HepG2 (cell line): ENCODE data around the gene CNNM2. TPM values are rescaled to one million over a fixed set of nuclear protein-coding genes. Genes with fewer than 3 reads are reported as not detected.
A peak's percentile ranks its signal among the peaks of the same experiment; 100 is the strongest.

Experiments used
- AKAP8 ChIP-seq: sonication (generic); formaldehyde crosslinking; IDR thresholded peaks from 2 replicates; pipeline ENCODE4 v1.5.1; 2020; ENCODE audit warnings: mild to moderate bottlenecking, missing genetic modification reagents
- CENPX ChIP-seq: sonication (generic); formaldehyde crosslinking; IDR thresholded peaks from 2 replicates; pipeline ENCODE4 v1.9.0; 2021; ENCODE audit warnings: mild to moderate bottlenecking, missing genetic modification reagents, moderate library complexity
- DDIT3 ChIP-seq: sonication (generic); formaldehyde crosslinking; IDR thresholded peaks from 2 replicates; pipeline ENCODE4 v1.4.0; 2020; ENCODE audit warnings: mild to moderate bottlenecking, missing genetic modification reagents
- DNMT3B ChIP-seq: conservative IDR thresholded peaks from 2 replicates; pipeline ENCODE4 v1.6.1; 2016; ENCODE audit warnings: missing biosample characterization, control low read depth
- FUBP1 ChIP-seq: sonication (generic); formaldehyde crosslinking; IDR thresholded peaks from 2 replicates; pipeline ENCODE4 v1.5.1; 2020; ENCODE audit warnings: missing genetic modification reagents, mild to moderate bottlenecking, borderline replicate concordance
- HHEX ChIP-seq: IDR thresholded peaks from 2 replicates; pipeline ENCODE4 v1.6.1; 2016; ENCODE audit warnings: control low read depth
- IKZF4 ChIP-seq: sonication (generic); formaldehyde crosslinking; IDR thresholded peaks from 2 replicates; pipeline ENCODE4 v1.5.1; 2020; ENCODE audit warnings: borderline replicate concordance, mild to moderate bottlenecking, low read depth, missing genetic modification reagents; ENCODE audit errors: not compliant biosample characterization
- NFYC ChIP-seq: IDR thresholded peaks from 2 replicates; pipeline ENCODE4 v1.6.1; 2016; ENCODE audit warnings: missing genetic modification reagents, missing compliant biosample characterization
- RFXAP ChIP-seq: sonication (generic); formaldehyde crosslinking; IDR thresholded peaks from 2 replicates; pipeline ENCODE4 v1.4.0; 2020; ENCODE audit warnings: missing genetic modification reagents, borderline replicate concordance
- SALL1 ChIP-seq: sonication (generic); formaldehyde crosslinking; IDR thresholded peaks from 2 replicates; pipeline ENCODE4 v1.8.0; 2022; ENCODE audit warnings: mild to moderate bottlenecking, missing genetic modification reagents
- SMARCC2 ChIP-seq: fragments of 450-650 bp; IDR thresholded peaks from 2 replicates; pipeline ENCODE4 v1.6.1; 2017; ENCODE audit warnings: antibody characterized with exemption, mild to moderate bottlenecking
- ZBTB39 ChIP-seq: sonication (generic); formaldehyde crosslinking; IDR thresholded peaks from 2 replicates; pipeline ENCODE4 v1.5.0; 2020; ENCODE audit warnings: missing genetic modification reagents
- ZNF546 ChIP-seq: sonication (generic); formaldehyde crosslinking; conservative IDR thresholded peaks from 2 replicates; pipeline ENCODE4 v1.8.1; 2023; ENCODE audit warnings: mild to moderate bottlenecking, missing genetic modification reagents
- ZNF616 ChIP-seq: sonication (generic); formaldehyde crosslinking; IDR thresholded peaks from 2 replicates; pipeline ENCODE4 v1.5.0; 2020; ENCODE audit warnings: low read depth, mild to moderate bottlenecking, missing genetic modification reagents
- ZNF619 ChIP-seq: sonication (generic); formaldehyde crosslinking; IDR thresholded peaks from 2 replicates; pipeline ENCODE4 v1.4.0; 2020; ENCODE audit warnings: mild to moderate bottlenecking, missing genetic modification reagents
- ZNF775 ChIP-seq: sonication (generic); formaldehyde crosslinking; IDR thresholded peaks from 2 replicates; pipeline ENCODE4 v1.4.0; 2020; ENCODE audit warnings: missing genetic modification reagents, mild to moderate bottlenecking, moderate library complexity, borderline replicate concordance
- polyA plus RNA-seq, 8 experiments: library from polyadenylated mRNA; depleted of rRNA in 3 of 8; stranded (reverse) in 7 of 8; unstranded in 1 of 8; fragments of >200 nt; fragmentation: Illumina TruSeq in 4 of 8; extraction: Trizol in 4 of 8; gene quantifications; 2 replicates each; pipeline versions ENCODE4 v1.2.1 to v1.2.3, GENCODE V29; 2011 to 2016; ENCODE audit warnings: low read depth in 4 of 8, missing spikeins in 1 of 8, mixed read lengths in 1 of 8; ENCODE audit not compliant: insufficient read depth in 1 of 8
- total RNA-seq, 5 experiments: library from RNA; depleted of rRNA; stranded (reverse); fragments of >200 nt; fragmentation: Illumina TruSeq; extraction: Trizol; gene quantifications; 2 replicates each; pipeline ENCODE4 v1.2.3, GENCODE V29; 2016; ENCODE audit warnings: low read depth in 1 of 5
- TF ChIP-seq, protein P1 (sequence below): sonication (generic); formaldehyde crosslinking; IDR thresholded peaks from 2 replicates; pipeline ENCODE4 v1.5.0; 2020; ENCODE audit warnings: mild to moderate bottlenecking, missing genetic modification reagents
- TF ChIP-seq, protein P2 (sequence below): sonication (generic); formaldehyde crosslinking; IDR thresholded peaks from 2 replicates; pipeline ENCODE4 v1.5.0; 2020; ENCODE audit warnings: missing genetic modification reagents, mild to moderate bottlenecking, borderline replicate concordance
- TF ChIP-seq, protein P3 (sequence below): sonication (generic); formaldehyde crosslinking; IDR thresholded peaks from 2 replicates; pipeline ENCODE4 v1.5.1; 2020; ENCODE audit warnings: mild to moderate bottlenecking, moderate library complexity, missing genetic modification reagents

Gene CNNM2
- total and polyA plus RNA-seq, 2 of the 13 experiments (the other 11 are each of a cell fraction or from before 2014, with no cell fraction given) = 7.1 to 9.0 TPM

- TF ChIP-seq, protein P1, sequence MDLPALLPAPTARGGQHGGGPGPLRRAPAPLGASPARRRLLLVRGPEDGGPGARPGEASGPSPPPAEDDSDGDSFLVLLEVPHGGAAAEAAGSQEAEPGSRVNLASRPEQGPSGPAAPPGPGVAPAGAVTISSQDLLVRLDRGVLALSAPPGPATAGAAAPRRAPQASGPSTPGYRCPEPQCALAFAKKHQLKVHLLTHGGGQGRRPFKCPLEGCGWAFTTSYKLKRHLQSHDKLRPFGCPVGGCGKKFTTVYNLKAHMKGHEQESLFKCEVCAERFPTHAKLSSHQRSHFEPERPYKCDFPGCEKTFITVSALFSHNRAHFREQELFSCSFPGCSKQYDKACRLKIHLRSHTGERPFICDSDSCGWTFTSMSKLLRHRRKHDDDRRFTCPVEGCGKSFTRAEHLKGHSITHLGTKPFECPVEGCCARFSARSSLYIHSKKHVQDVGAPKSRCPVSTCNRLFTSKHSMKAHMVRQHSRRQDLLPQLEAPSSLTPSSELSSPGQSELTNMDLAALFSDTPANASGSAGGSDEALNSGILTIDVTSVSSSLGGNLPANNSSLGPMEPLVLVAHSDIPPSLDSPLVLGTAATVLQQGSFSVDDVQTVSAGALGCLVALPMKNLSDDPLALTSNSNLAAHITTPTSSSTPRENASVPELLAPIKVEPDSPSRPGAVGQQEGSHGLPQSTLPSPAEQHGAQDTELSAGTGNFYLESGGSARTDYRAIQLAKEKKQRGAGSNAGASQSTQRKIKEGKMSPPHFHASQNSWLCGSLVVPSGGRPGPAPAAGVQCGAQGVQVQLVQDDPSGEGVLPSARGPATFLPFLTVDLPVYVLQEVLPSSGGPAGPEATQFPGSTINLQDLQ (CRISPR knock-in tag) = no peak
- TF ChIP-seq, protein P2, sequence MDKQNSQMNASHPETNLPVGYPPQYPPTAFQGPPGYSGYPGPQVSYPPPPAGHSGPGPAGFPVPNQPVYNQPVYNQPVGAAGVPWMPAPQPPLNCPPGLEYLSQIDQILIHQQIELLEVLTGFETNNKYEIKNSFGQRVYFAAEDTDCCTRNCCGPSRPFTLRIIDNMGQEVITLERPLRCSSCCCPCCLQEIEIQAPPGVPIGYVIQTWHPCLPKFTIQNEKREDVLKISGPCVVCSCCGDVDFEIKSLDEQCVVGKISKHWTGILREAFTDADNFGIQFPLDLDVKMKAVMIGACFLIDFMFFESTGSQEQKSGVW (CRISPR knock-in tag) = no peak
- TF ChIP-seq DDIT3 (CRISPR knock-in tag) (no peak), HHEX (CRISPR knock-in tag) (no peak), NFYC (CRISPR knock-in tag) (no peak; the same call in 1 of the 2 replicates), ZNF546 (CRISPR knock-in tag) (no peak), AKAP8 (CRISPR knock-in tag) (0 out of 2 replicates have a peak, but pooled peaks have one; percentile 28), ZNF775 (no peak), ZNF619 (CRISPR knock-in tag) (peak; percentile 23; the same call in 1 of the 2 replicates), IKZF4 (CRISPR knock-in tag) (no peak), CENPX (CRISPR knock-in tag) (no peak), RFXAP (CRISPR knock-in tag) (peak; percentile 43; the same call in 1 of the 2 replicates), SALL1 (no peak; the same call in none of the 2 replicates), ZBTB39 (CRISPR knock-in tag) (0 out of 2 replicates have a peak, but pooled peaks have one; percentile 13), FUBP1 (CRISPR knock-in tag) (no peak), ZNF616 (no peak), DNMT3B (CRISPR knock-in tag) (no peak), SMARCC2 (no peak)
- TF ChIP-seq, protein P3, sequence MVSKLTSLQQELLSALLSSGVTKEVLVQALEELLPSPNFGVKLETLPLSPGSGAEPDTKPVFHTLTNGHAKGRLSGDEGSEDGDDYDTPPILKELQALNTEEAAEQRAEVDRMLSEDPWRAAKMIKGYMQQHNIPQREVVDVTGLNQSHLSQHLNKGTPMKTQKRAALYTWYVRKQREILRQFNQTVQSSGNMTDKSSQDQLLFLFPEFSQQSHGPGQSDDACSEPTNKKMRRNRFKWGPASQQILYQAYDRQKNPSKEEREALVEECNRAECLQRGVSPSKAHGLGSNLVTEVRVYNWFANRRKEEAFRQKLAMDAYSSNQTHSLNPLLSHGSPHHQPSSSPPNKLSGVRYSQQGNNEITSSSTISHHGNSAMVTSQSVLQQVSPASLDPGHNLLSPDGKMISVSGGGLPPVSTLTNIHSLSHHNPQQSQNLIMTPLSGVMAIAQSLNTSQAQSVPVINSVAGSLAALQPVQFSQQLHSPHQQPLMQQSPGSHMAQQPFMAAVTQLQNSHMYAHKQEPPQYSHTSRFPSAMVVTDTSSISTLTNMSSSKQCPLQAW = 0 out of 2 replicates have a peak, but pooled peaks have one; percentile 8
Measured at GRCh38 chr10:102919246-102919959, 1.3 kb downstream of the CNNM2 start (continued).
